ENCODE results near the gene ZNF853. TPM values are rescaled to one million over a fixed set of nuclear protein-coding genes. Genes with fewer than 3 reads are reported as not detected.
"Not testable (repeated sequence)": the region's sequence is repeated elsewhere in the genome, so short reads cannot be mapped to it uniquely, and the experiment has no call there.

ZNF853 gene
- total RNA-seq = 3.8 TPM

- H3K4me3 ChIP-seq (ENCODE audit: low read length) = peak within 1 kb of the TSS; percentile 20
- peaks cover 15% of the 10 kb centered on the region for H3K27me3 ChIP-seq (ENCODE audit: insufficient read depth, low read length)
- peaks cover 6% of the 10 kb centered on the region for H3K4me1 ChIP-seq (ENCODE audit: insufficient read depth, low read length)
- H3K9me3 ChIP-seq (ENCODE audit: low read depth, low read length) = no peaks in the 10 kb centered on the region
Observed at GRCh38 chr7:6614953-6615722, at the start of gene ZNF853. TSS of gene ZNF853 (plus strand) at chr7:6615610. CDS start at chr7:6616175, 565 bp downstream.

- H3K27me3 ChIP-seq (ENCODE audit: insufficient read depth, low read length) = no peaks in the 10 kb centered on the region
- no peaks in the 10 kb centered on the region for H3K4me1 ChIP-seq (ENCODE audit: insufficient read depth, low read length)
- H3K4me3 ChIP-seq (ENCODE audit: low read length) = no peak overlapping the region
- H3K9me3 ChIP-seq (ENCODE audit: low read depth, low read length) = no peaks in the 10 kb centered on the region
Observed at GRCh38 chr7:6565655-6566054, 49.8 kb upstream of the ZNF853 start.

DNA sequence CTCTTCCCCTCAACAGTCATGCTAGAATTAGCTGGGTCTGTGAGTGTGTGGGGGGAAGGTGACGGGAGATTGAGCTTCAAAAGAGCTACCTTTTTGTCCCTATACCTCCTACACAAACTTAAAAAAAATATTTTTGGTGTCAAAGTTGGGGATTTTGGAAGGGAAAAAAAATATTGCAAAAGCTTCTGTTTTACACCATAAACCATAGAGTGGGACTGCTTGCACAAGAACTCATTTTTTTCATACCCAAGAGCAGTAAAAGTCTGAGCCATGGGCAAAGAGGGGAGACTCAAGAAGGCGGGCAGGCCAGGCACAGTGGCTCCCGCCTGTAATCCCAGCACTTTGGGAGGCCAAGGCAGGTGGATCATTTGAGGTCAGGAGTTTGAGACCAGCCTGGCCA, 47.5 kb upstream of the ZNF853 start:
- Histone ChIP-seq H3K27me3 (ENCODE audit: insufficient read depth, low read length) (no peaks in the 10 kb centered on the region), H3K4me3 (ENCODE audit: low read length) (no peak overlapping the region), H3K9me3 (ENCODE audit: low read depth, low read length) (no peaks in the 10 kb centered on the region), H3K4me1 (ENCODE audit: insufficient read depth, low read length) (no peaks in the 10 kb centered on the region)

DNA sequence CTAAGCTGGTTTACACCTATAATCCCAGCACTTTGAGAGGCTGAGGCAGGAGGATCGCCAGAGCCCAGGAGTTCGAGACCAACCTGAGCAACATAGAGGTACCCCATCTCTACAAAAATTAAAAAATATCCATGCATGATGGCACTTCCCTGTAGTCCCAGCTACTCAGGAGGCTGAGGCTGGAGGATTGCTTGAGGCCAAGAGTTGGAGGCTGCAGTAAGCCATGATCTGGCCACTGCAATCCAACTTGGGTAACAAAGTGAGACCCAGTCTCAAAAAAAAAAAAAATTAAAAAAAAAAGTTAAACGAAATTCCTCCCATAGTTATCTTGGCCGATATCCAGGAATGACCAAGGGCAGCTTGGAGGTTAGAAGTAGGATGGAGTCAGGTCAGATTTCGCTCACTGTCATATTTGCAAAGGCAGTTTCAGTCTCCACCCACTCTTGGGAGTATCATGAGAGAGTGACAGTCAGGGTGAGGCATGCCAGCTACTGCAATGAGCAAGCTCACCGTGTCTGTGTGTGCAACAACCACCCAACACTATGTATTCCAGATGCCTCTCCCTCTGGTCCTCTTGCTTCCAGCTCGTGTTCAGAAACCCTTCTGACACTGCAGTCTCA, 44.1 kb upstream of the ZNF853 start:
- no peaks in the 10 kb centered on the region for H3K4me1 ChIP-seq (ENCODE audit: insufficient read depth, low read length)
- no peaks in the 10 kb centered on the region for H3K9me3 ChIP-seq (ENCODE audit: low read depth, low read length)
- no peaks in the 10 kb centered on the region for H3K27me3 ChIP-seq (ENCODE audit: insufficient read depth, low read length)
- H3K4me3 ChIP-seq (ENCODE audit: low read length) = no peak overlapping the region

DNA sequence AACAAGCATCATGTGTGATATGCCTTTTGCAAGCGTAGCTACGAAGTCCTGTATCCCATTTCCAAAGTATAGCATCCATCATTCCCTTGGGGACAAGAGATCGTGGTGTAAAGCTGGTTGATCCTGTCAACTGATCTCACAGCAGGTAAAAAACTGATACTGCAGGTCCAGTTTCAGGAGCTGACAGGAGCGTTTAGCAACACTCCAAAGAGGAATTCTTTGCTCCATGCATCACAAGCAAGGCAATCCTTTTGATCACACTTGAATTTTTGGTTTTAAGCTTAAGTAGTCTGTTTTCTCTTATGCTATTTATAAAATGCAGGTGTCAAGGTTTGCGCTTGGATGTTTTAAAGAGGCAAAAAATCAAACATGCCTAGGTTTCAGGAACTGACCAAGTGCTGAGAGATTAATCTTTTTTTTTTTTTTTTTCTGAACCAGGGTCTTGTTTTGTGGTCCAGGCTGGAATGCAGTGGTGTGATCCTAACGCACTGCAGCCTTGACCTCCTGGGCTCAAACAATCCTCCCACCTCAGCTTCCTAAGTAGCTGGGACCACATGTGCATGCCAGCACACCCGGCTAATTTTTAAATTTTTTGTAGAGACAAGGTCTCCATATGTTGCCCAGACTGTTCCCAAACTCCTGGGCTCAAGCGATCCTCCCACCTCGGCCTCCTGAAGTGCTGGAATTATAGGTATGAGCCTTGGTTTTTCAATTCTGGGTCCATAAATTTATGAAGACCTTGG, 40.0 kb upstream of the ZNF853 start:
- Histone ChIP-seq H3K9me3 (ENCODE audit: low read depth, low read length) (no peaks in the 10 kb centered on the region), H3K27me3 (ENCODE audit: insufficient read depth, low read length) (no peaks in the 10 kb centered on the region), H3K4me3 (ENCODE audit: low read length) (no peak overlapping the region), H3K4me1 (ENCODE audit: insufficient read depth, low read length) (peaks cover 16% of the 10 kb centered on the region)

DNA sequence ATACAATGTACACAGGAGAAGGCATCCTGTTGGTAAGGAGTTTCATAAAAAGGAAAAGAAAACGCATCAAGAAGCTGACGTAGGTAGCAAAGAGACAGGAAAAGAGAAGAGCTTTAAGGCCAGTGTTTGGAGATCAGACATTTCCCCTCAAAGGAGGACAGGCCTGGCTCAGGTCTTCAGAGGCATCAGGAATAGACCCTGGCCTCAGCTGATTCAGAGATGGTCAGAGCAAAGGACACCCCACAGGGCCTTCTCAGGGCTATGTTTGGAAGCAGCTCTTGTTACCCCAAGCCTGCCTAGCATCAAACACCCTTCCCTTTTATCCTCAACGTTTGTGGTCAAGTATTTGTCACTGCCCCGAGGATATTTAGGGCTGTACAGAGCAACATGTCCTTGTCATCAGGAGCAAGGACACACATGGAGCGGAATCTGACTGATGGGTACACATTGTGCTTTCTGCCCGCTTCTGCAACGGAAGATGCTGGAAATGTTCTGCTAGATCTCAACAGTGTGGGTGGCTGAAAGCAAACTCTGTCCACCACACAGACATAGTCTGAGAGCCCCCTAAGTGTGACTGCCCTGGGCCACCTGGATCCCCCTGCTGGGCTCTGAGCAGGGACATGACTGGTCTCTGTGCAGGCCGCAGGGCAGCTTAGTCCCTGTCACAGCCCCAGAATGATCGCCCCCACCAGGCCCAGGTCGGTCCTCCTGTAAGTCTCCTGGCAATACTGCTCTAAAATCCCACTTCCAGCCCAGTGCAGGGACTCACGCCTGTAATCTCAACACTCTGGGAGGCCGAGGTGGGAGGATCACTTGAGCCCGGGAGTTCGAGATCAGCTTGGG, 39.2 kb upstream of the ZNF853 start:
- H3K9me3 ChIP-seq (ENCODE audit: low read depth, low read length) = no peaks in the 10 kb centered on the region
- H3K4me3 ChIP-seq (ENCODE audit: low read length) = peak overlapping the region; percentile 69
- peaks cover 16% of the 10 kb centered on the region for H3K4me1 ChIP-seq (ENCODE audit: insufficient read depth, low read length)
- H3K27me3 ChIP-seq (ENCODE audit: insufficient read depth, low read length) = no peaks in the 10 kb centered on the region

DNA sequence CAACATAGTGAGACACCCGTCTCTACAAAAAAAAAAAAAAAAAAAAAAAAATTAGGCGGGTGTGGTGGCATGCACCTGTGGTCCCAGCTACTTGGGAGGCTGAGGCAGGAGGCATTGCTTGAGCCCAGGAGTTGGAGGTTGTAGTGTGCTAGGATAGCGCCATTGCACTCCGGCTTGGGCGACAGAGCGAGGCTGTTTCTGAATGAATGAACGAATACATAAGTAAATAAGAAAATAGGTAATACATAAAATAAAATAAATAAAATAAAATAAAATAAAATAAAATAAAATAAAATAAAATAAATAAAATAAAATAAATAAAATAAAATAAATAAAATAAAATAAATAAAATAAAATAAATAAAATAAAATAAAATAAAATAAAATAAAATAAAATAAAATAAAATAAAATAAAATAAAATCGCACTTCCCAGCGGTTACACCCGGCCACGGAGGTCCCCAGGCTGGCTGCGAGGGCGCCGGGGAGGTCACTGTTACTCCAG, 38.5 kb upstream of the ZNF853 start:
- Histone ChIP-seq H3K4me3 (ENCODE audit: low read length) (peak overlapping the region; percentile 69), H3K4me1 (ENCODE audit: insufficient read depth, low read length) (peaks cover 16% of the 10 kb centered on the region)
- not testable (repeated sequence) for H3K27me3 ChIP-seq (ENCODE audit: insufficient read depth, low read length); H3K9me3 ChIP-seq (ENCODE audit: low read depth, low read length)

GRCh38 chr7:6577369-6578113, 37.9 kb upstream of the ZNF853 start, which contains the start of gene ZDHHC4:
TSS of gene ZDHHC4 (plus strand) at chr7:6577454. CDS start at chr7:6580562, 3,108 bp downstream.
- Histone ChIP-seq H3K4me3 (ENCODE audit: low read length) (peak within 1 kb of the TSS; percentile 69), H3K4me1 (ENCODE audit: insufficient read depth, low read length) (peaks cover 16% of the 10 kb centered on the region), H3K9me3 (ENCODE audit: low read depth, low read length) (no peaks in the 10 kb centered on the region)

DNA sequence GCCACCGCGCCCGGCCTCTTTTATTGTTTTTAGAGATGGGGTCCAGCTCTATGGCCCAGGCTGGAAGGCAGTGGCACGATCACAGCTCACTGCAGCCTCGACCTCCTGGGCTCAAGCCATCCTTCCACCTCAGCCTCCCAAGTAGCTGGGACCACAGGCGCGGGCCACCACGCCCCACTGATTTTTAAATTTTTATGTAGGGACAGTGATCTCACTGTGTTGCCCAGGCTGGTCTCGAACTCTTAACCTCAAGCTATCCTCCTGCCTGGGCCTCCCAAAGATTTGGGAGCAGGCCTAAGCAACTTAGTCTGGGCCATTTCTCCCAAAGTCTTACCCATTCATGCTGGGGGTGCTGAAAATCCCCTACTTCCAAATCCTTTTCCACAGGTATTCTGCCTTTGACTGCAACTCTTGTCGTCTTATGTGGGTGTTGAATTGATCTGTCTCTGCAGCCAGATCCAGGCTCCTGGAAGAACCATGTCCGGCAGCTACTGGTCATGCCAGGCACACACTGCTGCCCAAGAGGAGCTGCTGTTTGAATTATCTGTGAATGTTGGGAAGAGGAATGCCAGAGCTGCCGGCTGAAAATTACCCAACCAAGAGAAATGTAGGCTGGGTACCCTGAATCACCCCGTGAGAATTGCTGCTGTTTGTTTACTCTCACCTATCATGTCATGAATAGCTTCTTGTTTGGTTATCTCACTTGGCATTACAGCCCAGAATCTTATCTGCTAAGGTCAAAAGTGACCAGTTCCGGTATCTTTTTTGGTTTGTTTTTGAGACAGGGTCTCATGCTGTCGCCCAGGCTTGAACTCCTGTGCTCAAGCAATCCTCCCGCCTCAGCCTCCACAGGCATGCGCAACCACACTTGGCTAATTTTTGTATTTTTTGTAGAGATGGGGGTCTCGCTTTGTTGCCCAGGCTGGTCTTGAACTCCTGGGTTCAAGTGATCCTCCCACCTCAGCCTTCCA, 37.0 kb upstream of the ZNF853 start:
- Histone ChIP-seq H3K4me3 (ENCODE audit: low read length) (peak overlapping the region; percentile 69), H3K9me3 (ENCODE audit: low read depth, low read length) (no peaks in the 10 kb centered on the region), H3K4me1 (ENCODE audit: insufficient read depth, low read length) (peaks cover 16% of the 10 kb centered on the region), H3K27me3 (ENCODE audit: insufficient read depth, low read length) (no peaks in the 10 kb centered on the region)

More at GRCh38 chr7:6577369-6578113, 37.9 kb upstream of the ZNF853 start, which contains the start of gene ZDHHC4:
- H3K27me3 ChIP-seq (ENCODE audit: insufficient read depth, low read length) = no peaks in the 10 kb centered on the region

DNA sequence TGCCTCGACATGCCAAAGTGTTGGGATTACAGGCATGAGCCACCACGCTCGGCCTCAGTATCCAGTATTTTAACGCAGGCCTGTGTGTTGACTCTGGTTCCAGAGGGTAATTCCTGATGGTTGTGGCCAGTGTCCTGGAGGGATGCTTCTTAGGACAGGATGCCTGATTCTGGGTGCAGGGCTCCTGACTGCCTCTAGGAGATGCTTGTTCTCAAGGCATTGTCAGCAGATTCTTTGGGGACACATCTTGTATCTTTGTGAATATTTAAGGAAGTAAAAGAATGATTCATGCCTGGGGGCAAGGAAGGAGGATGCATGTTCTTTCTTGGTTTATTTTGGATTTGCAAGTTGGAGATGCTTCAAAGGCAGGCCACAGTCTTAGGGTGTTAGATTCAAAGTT, 36.0 kb upstream of the ZNF853 start:
- H3K4me1 ChIP-seq (ENCODE audit: insufficient read depth, low read length) = peaks cover 16% of the 10 kb centered on the region
- H3K9me3 ChIP-seq (ENCODE audit: low read depth, low read length) = no peaks in the 10 kb centered on the region
- no peak overlapping the region for H3K4me3 ChIP-seq (ENCODE audit: low read length)
- no peaks in the 10 kb centered on the region for H3K27me3 ChIP-seq (ENCODE audit: insufficient read depth, low read length)

DNA sequence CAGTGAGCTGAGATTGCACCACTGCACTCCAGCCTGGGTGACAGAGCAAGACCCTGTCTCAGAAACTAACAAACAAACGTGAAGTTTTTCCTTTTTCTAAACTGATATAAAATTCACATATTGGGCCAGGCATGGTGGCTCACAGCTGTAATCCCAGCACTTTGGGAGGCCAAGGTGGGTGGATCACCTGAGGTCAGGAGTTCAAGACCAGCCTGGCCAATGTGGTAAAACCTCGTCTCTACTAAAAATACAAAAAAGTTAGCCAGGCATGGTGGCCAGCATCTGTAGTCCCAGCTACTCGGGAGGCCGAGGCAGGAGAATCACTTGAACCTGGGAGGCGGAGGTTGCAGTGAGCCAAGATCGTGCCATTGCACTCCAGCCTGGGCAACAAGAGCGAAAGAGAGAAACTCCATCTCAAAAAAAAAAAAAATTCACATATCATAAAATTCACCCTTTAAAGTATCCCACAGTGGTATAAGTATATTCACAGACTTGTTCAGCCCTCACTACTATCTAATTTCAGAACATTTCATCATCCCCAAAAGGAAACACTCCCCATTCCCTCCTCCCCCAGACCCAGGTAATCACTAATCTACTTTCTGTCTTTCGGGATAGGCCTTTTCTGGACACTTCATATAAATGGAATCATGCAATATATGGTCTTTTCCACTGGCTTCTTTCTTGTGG, 29.5 kb upstream of the ZNF853 start:
- H3K4me1 ChIP-seq (ENCODE audit: insufficient read depth, low read length) = not testable (repeated sequence)

GRCh38 chr7:6588566-6588965, 26.8 kb upstream of the ZNF853 start:
- peaks cover 14% of the 10 kb centered on the region for H3K4me1 ChIP-seq (ENCODE audit: insufficient read depth, low read length)
- H3K9me3 ChIP-seq (ENCODE audit: low read depth, low read length) = no peaks in the 10 kb centered on the region
- H3K27me3 ChIP-seq (ENCODE audit: insufficient read depth, low read length) = no peaks in the 10 kb centered on the region
- no peak overlapping the region for H3K4me3 ChIP-seq (ENCODE audit: low read length)

More for the DNA sequence above, 29.5 kb upstream of the ZNF853 start:
- H3K4me3 ChIP-seq (ENCODE audit: low read length); H3K27me3 ChIP-seq (ENCODE audit: insufficient read depth, low read length); H3K9me3 ChIP-seq (ENCODE audit: low read depth, low read length): not testable (repeated sequence)

Data from mononuclear cell (primary cell).